Mesenchymal stem cell (in vitro differentiated cells and primary cell): Measurements from ENCODE around the gene NR2F1.

ENCODE experiments used
- DNase-seq: peaks from one replicate; pipeline ENCODE4 v3.0.0-alpha.2; 2013
- H2AFZ ChIP-seq: one replicate; pipeline ENCODE4 v1.6.1; 2013; ENCODE audit warnings: low read depth, mild to moderate bottlenecking, control low read depth, inconsistent platforms, low read length, moderate library complexity
- H2AK5ac ChIP-seq: 2 replicates; pipeline ENCODE4 v1.6.1; 2013; ENCODE audit warnings: low read length, moderate library complexity, mild to moderate bottlenecking, inconsistent platforms; ENCODE audit not compliant: severe bottlenecking
- H2BK120ac ChIP-seq: one replicate; pipeline ENCODE4 v1.6.1; 2013; ENCODE audit warnings: low read depth, mild to moderate bottlenecking, inconsistent platforms, low read length, moderate library complexity
- H2BK12ac ChIP-seq, 2 experiments: one replicate each; pipeline ENCODE4 v1.6.1; 2013; ENCODE audit warnings: inconsistent platforms in 2 of 2, low read length in 2 of 2, mild to moderate bottlenecking in 2 of 2, moderate library complexity in 2 of 2, control low read depth in 1 of 2
- H2BK15ac ChIP-seq: one replicate; pipeline ENCODE4 v1.6.1; 2013; ENCODE audit warnings: mild to moderate bottlenecking, low read depth, inconsistent platforms; ENCODE audit not compliant: poor library complexity, severe bottlenecking
- H2BK5ac ChIP-seq: 2 replicates; pipeline ENCODE4 v1.6.1; 2013; ENCODE audit warnings: low read depth, mild to moderate bottlenecking, low read length, control low read depth, inconsistent platforms; ENCODE audit not compliant: poor library complexity, severe bottlenecking
- H3K14ac ChIP-seq, 2 experiments: one replicate each; pipeline ENCODE4 v1.6.1; 2013; ENCODE audit warnings: inconsistent platforms in 2 of 2, low read length in 2 of 2, control low read depth in 1 of 2, mild to moderate bottlenecking in 1 of 2, moderate library complexity in 1 of 2
- H3K18ac ChIP-seq, 2 experiments: one replicate each; pipeline ENCODE4 v1.6.1; 2013; ENCODE audit warnings: inconsistent platforms in 2 of 2, low read length in 2 of 2, control low read depth in 1 of 2, low read depth in 1 of 2, mild to moderate bottlenecking in 1 of 2
- H3K23ac ChIP-seq, 2 experiments: one replicate each; pipeline ENCODE4 v1.6.1; 2013; ENCODE audit warnings: inconsistent platforms in 2 of 2, low read length in 2 of 2, mild to moderate bottlenecking in 2 of 2, moderate library complexity in 2 of 2, control low read depth in 1 of 2
- H3K27ac ChIP-seq: 2 replicates; pipeline ENCODE4 v1.5.1; 2013; ENCODE audit warnings: mild to moderate bottlenecking, moderate library complexity, low read length, control low read depth, inconsistent platforms; ENCODE audit not compliant: poor library complexity, severe bottlenecking
- H3K27me3 ChIP-seq, 2 experiments: 2 replicates each; pipeline versions ENCODE4 v1.6.1 to v1.7.0; 2013; ENCODE audit warnings: low read length in 2 of 2, mild to moderate bottlenecking in 2 of 2, moderate library complexity in 2 of 2, control low read depth in 1 of 2, inconsistent platforms in 1 of 2; ENCODE audit not compliant: control insufficient read depth in 1 of 2, insufficient read depth in 1 of 2
- H3K36me3 ChIP-seq, 2 experiments: 2 replicates each; pipeline versions ENCODE4 v1.6.1 to v1.7.0; 2013; ENCODE audit warnings: low read length in 2 of 2, control low read depth in 1 of 2, inconsistent platforms in 1 of 2, low read depth in 1 of 2, mild to moderate bottlenecking in 1 of 2; ENCODE audit not compliant: insufficient read depth in 2 of 2, control insufficient read depth in 1 of 2
- H3K4ac ChIP-seq, 2 experiments: one replicate each; pipeline ENCODE4 v1.6.1; 2013; ENCODE audit warnings: inconsistent platforms in 2 of 2, low read length in 2 of 2, mild to moderate bottlenecking in 2 of 2, moderate library complexity in 2 of 2, control low read depth in 1 of 2, low read depth in 1 of 2
- H3K4me1 ChIP-seq: 2 replicates; pipeline ENCODE4 v1.6.1; 2013; ENCODE audit warnings: low read depth, low read length, control low read depth; ENCODE audit not compliant: control insufficient read depth, insufficient read depth
- H3K4me2 ChIP-seq: 2 replicates; pipeline ENCODE4 v1.6.1; 2013; ENCODE audit warnings: low read length, mild to moderate bottlenecking, inconsistent platforms; ENCODE audit not compliant: poor library complexity, severe bottlenecking
- H3K4me3 ChIP-seq, 2 experiments: 2 replicates each; pipeline versions ENCODE4 v1.5.1 to v1.7.0; 2013; ENCODE audit warnings: low read length in 2 of 2, mild to moderate bottlenecking in 2 of 2, control low read depth in 1 of 2, low read depth in 1 of 2; ENCODE audit not compliant: insufficient read depth in 1 of 2
- H3K79me1 ChIP-seq: replicated peaks from 2 replicates; pipeline ENCODE4 v1.6.1; 2013; ENCODE audit warnings: mild to moderate bottlenecking, control low read depth, low read length, inconsistent platforms; ENCODE audit not compliant: poor library complexity, severe bottlenecking
- H3K9ac ChIP-seq: 2 replicates; pipeline ENCODE4 v1.7.0; 2013; ENCODE audit warnings: mild to moderate bottlenecking, low read length, moderate library complexity
- H3K9me3 ChIP-seq: 2 replicates; pipeline ENCODE4 v1.7.0; 2013; ENCODE audit warnings: mild to moderate bottlenecking, low read length; ENCODE audit not compliant: control insufficient read depth
- H4K8ac ChIP-seq: one replicate; pipeline ENCODE4 v1.6.1; 2013; ENCODE audit warnings: inconsistent platforms, mild to moderate bottlenecking, low read length, moderate library complexity
- H4K91ac ChIP-seq: one replicate; pipeline ENCODE4 v1.6.1; 2013; ENCODE audit warnings: mild to moderate bottlenecking, low read length, inconsistent platforms
- WGBS: methylation state at CpG from one replicate; pipeline ENCODE4 v1.1.7; 2013; ENCODE audit warnings: mixed read lengths; 5-methylcytosine and 5-hydroxymethylcytosine counted together

NR2F1 gene

DNA sequence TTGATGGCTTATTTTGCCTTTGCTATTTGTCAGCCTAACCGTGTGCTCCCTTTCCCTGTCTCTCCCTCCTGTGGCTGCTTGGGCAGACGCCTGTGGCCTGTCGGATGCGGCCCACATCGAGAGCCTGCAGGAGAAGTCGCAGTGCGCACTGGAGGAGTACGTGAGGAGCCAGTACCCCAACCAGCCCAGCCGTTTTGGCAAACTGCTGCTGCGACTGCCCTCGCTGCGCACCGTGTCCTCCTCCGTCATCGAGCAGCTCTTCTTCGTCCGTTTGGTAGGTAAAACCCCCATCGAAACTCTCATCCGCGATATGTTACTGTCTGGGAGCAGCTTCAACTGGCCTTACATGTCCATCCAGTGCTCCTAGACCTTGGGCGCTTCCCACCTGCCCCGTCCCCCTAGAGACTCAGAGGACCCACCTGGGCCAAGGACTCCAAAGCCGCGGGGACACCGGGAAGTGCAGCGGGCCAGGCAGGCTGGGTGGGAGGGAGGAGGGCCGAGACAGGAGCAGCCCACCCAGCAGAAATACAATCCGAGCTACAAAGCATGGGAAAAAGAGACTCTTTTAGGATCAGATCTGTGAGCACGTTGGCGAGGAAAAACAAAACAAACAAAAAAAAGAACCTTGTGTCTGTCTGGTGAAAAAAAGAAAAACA lies 10.6 kb downstream of the NR2F1 start:
- DNase-seq, result no peak
- no peak overlapping the region for H3K14ac ChIP-seq
- H3K27me3 ChIP-seq, result peaks cover 14 to 48% of the 10 kb centered on the region in 2 experiments
- no peak overlapping the region for H3K4me2 ChIP-seq
- no peaks in the 10 kb centered on the region for H3K79me1 ChIP-seq
- H2BK5ac ChIP-seq, result no peak overlapping the region
- no peak overlapping the region for H4K91ac ChIP-seq
- no peak overlapping the region for H3K23ac ChIP-seq
- no peak overlapping the region for H3K27ac ChIP-seq
- peak overlapping the region; percentile 16 for H4K8ac ChIP-seq
- H3K9me3 ChIP-seq, result no peaks in the 10 kb centered on the region
- no peak overlapping the region for H3K4me3 ChIP-seq
- no peak overlapping the region for H3K9ac ChIP-seq
- H3K4ac ChIP-seq, result no peak overlapping the region
- WGBS, result 75% methylated on average over 30 of the region's 30 CpGs
- peaks cover 5% of the 10 kb centered on the region for H3K4me1 ChIP-seq
- H2BK120ac ChIP-seq, result no peak overlapping the region
- H2BK12ac ChIP-seq, result no peak overlapping the region
- peak overlapping the region; percentile 10 to 37 for H3K18ac ChIP-seq
- no peak overlapping the region for H2AFZ ChIP-seq
- H2AK5ac ChIP-seq, result no peak overlapping the region
- H3K36me3 ChIP-seq, result peaks cover 2 to 17% of the 10 kb centered on the region in 2 experiments
- H2BK15ac ChIP-seq, result no peak overlapping the region

- DNase-seq, result peak; percentile 33
- peaks cover 0 to 17% of the 10 kb centered on the region in 2 experiments for H3K36me3 ChIP-seq
- H3K4me3 ChIP-seq, result no peak overlapping the region
- H3K9ac ChIP-seq, result no peak overlapping the region
- peaks cover 6% of the 10 kb centered on the region for H3K4me1 ChIP-seq
- no peak overlapping the region for H3K14ac ChIP-seq
- no peak overlapping the region for H2BK15ac ChIP-seq
- H2BK120ac ChIP-seq, result peak overlapping the region; percentile 30
- WGBS, result 58% methylated on average over 36 of the region's 37 CpGs
- no peak overlapping the region for H2AFZ ChIP-seq
- H3K27ac ChIP-seq, result no peak overlapping the region
- no peak overlapping the region for H3K23ac ChIP-seq
- H2BK12ac ChIP-seq, result no peak overlapping the region
- no peak overlapping the region for H3K4ac ChIP-seq
- no peak overlapping the region for H4K91ac ChIP-seq
- no peak overlapping the region for H3K18ac ChIP-seq
- H3K9me3 ChIP-seq, result no peaks in the 10 kb centered on the region
- H3K4me2 ChIP-seq, result no peak overlapping the region
- no peaks in the 10 kb centered on the region for H3K79me1 ChIP-seq
- H2AK5ac ChIP-seq, result no peak overlapping the region
- no peak overlapping the region for H2BK5ac ChIP-seq
- peaks cover 19 to 51% of the 10 kb centered on the region in 2 experiments for H3K27me3 ChIP-seq
- H4K8ac ChIP-seq, result peak overlapping the region; percentile 1
Observed at GRCh38 chr5:93594591-93595419, 11.8 kb downstream of the NR2F1 start.

- peaks cover 26 to 55% of the 10 kb centered on the region in 2 experiments for H3K27me3 ChIP-seq
- H3K27ac ChIP-seq, result no peak overlapping the region
- no peak overlapping the region for H3K14ac ChIP-seq
- no peak overlapping the region for H2AFZ ChIP-seq
- H3K9me3 ChIP-seq, result no peaks in the 10 kb centered on the region
- peaks cover 6% of the 10 kb centered on the region for H3K4me1 ChIP-seq
- H3K4me2 ChIP-seq, result no peak overlapping the region
- WGBS, result 64% methylated on average over 29 of the region's 29 CpGs
- H2AK5ac ChIP-seq, result no peak overlapping the region
- peak overlapping the region; percentile 51 for H2BK5ac ChIP-seq
- H3K79me1 ChIP-seq, result no peaks in the 10 kb centered on the region
- H3K36me3 ChIP-seq, result peaks cover 0 to 17% of the 10 kb centered on the region in 2 experiments
- peak; percentile 38 for DNase-seq
- H4K91ac ChIP-seq, result no peak overlapping the region
- H2BK15ac ChIP-seq, result no peak overlapping the region
- H4K8ac ChIP-seq, result peak overlapping the region; percentile 6
- H3K4ac ChIP-seq, result no peak overlapping the region
- H3K9ac ChIP-seq, result no peak overlapping the region
- peak overlapping the region; percentile 30 for H2BK120ac ChIP-seq
- H2BK12ac ChIP-seq, result peak overlapping the region in 1 of 2 experiments; percentile 21
- H3K4me3 ChIP-seq, result no peak overlapping the region
- H3K18ac ChIP-seq, result no peak overlapping the region
- peak overlapping the region in 1 of 2 experiments; percentile 62 for H3K23ac ChIP-seq
Observed at GRCh38 chr5:93595420-93596147, 12.6 kb downstream of the NR2F1 start.

DNA sequence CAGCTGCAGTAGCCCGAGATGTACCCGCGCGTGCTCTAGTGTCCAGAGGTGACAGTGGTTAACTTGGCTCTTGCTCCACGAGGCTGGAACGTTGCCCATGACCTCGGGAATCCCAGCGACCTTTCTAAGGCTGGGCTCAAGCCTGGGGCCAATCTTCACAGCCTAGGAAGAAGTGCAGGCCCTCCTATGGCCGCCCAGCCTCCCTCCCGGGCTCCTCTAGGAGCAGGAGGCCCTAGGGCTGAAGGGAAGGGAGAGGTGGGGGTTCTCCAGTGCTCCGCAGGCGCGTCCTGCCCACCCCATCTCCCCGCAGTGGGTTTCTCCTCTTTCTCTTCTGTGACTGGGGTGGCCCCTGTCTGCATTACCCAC lies 13.3 kb downstream of the NR2F1 start:
- Histone ChIP-seq H4K8ac (no peak overlapping the region), H3K23ac (no peak overlapping the region), H2BK15ac (peak overlapping the region; percentile 41), H3K36me3 (peaks cover 0 to 17% of the 10 kb centered on the region in 2 experiments), H3K4me2 (no peak overlapping the region), H4K91ac (peak overlapping the region; percentile 25), H3K4ac (no peak overlapping the region), H2BK120ac (no peak overlapping the region), H3K18ac (no peak overlapping the region), H2BK5ac (no peak overlapping the region), H3K9me3 (no peaks in the 10 kb centered on the region), H2BK12ac (no peak overlapping the region), H3K27ac (no peak overlapping the region), H2AK5ac (no peak overlapping the region), H3K4me3 (no peak overlapping the region), H3K9ac (no peak overlapping the region), H3K4me1 (peaks cover 6% of the 10 kb centered on the region), H3K14ac (no peak overlapping the region), H3K79me1 (no peaks in the 10 kb centered on the region), H3K27me3 (peaks cover 30 to 62% of the 10 kb centered on the region in 2 experiments), H2AFZ (no peak overlapping the region)
- no peak for DNase-seq
- WGBS, result 36% methylated on average over 14 of the region's 14 CpGs
